Measurements from ENCODE around the gene CLBA1.
"Not testable (repeated sequence)": the region's sequence is repeated elsewhere in the genome, so short reads cannot be mapped to it uniquely, and the experiment has no call there.

The CLBA1 gene

GRCh38 chr14:104947881-104948735 lies 37.5 kb upstream of the CLBA1 start:
- not testable (repeated sequence) for DNase-seq

- DNase-seq = no peak
These were observed 36.9 kb upstream of the CLBA1 start for GRCh38 chr14:104948736-104949031.

GRCh38 chr14:104949406-104949955 lies 36.1 kb upstream of the CLBA1 start:
- not testable (repeated sequence) for DNase-seq

DNA sequence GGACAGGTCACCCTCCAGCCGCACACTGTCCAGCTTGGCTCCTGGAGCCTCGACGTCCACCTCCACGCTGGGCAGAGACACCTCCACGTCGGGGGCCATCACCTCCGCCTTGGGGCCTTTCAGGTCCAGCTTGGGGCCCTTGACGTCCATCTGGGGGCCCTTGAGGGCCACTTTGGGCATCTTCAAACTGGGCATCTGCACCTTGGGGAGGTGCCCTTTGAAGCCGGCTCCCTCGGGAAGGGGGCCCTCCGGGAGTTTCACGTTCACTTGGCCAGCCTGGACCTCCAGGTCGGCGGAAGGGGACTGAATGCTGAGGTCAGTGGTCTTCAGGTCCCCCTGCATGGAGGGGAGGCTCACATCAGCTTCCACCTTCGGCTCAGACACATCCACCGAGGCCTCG lies 35.6 kb upstream of the CLBA1 start:
- no peak for DNase-seq

DNA sequence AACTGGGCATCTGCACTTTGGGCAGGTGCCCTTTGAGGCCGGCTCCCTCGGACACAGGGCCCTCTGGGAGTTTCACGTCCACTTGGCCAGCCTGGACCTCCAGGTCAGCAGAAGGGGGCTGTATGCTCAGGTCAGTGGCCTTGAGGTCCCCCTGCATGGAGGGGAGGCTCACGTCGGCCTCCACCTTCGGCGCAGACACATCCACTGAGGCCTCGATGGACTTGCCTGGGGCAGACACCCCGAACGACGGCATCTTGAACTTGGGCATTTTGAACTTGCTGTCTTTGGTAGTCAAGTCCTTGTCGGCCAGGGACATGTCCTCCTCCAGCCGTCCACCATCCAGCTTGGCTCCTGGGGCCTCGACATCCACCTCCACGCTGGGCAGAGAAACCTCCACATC lies 34.9 kb upstream of the CLBA1 start:
- DNase-seq = not testable (repeated sequence)

DNA sequence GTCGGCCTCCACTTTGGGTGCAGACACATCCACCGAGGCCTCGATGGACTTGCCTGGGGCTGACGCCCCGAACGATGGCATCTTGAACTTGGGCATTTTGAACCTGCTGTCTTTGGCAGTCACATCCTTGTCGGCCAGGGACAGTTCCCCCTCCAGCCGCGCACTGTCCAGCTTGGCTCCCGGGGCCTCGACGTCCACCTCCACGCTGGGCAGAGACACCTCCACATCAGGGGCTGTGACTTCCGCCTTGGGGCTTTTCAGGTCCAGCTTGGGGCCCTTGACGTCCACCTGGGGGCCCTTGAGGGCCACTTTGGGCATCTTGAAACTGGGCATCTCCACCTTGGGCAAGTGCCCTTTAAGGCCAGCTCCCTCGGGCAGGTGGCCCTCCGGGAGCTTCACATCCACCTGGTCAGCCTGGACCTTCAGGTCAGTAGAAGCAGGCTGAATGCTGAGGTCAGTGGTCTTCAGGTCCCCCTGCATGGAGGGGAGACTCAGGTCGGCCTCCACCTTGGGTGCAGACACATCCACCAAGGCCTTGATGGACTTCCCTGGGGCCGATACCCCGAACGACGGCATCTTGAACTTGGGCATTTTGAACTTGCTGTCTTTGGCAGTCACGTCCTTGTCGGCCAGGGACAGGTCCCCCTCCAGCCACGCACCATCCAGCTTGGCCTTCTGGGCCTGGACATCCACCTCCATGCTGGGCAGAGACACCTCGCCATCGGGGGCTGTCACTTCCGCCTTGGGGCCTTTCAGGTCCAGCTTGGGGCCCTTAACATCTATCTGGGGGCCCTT lies 33.5 kb upstream of the CLBA1 start:
- DNase-seq = not testable (repeated sequence)

DNA sequence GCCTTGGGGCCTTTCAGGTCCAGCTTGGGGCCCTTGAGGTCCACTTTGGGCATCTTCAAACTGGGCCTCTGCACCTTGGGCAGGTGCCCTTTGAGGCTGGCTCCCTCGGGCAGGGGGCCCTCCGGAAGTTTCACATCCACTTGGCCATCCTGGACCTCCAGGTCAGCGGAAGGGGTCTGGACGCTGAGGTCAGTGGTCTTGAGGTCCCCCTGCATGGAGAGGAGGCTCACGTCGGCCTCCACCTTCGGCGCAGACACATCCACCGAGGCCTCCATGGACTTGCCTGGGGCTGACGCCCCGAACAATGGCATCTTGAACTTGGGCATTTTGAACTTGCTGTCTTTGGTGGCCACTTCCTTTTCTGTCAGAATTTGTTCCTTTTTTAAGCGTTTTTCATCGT lies 32.5 kb upstream of the CLBA1 start:
- DNase-seq = no peak

GRCh38 chr14:104953896-104954656 lies 31.5 kb upstream of the CLBA1 start:
- DNase-seq = no peak

- no peak for DNase-seq
These were observed 30.7 kb upstream of the CLBA1 start for GRCh38 chr14:104954746-104955395.

- DNase-seq = no peak
These were observed 30.2 kb upstream of the CLBA1 start for GRCh38 chr14:104955396-104955770.

DNA sequence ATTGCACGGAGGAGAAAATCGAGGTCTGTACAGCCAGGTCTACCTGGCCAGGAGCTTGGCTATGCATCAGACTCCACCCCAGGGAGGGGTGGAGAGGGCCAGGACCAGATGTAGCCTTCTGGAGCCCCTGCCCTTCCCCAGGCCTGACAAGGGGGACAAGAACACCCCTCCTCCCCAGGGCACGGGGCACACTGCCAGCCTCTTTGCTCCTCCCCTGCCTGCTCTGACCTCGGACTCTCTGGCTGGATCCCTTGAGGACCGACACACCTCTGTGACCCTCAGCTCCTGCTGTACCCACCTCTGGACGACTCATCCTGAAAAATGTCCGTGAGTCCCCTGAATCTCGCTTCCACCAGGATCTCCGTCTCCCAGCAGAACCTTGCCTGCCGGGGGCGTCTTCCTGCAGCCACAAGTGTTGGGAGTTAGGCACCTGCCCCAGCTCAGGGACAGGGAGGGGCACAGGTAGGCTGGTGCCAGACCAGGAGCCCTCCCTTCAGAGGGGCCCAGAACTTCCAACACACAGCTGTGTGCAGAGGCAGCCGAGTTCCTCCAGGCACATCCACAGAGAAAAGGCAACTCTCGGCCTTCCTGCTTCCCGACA lies 29.2 kb upstream of the CLBA1 start:
- no peak for DNase-seq

DNA sequence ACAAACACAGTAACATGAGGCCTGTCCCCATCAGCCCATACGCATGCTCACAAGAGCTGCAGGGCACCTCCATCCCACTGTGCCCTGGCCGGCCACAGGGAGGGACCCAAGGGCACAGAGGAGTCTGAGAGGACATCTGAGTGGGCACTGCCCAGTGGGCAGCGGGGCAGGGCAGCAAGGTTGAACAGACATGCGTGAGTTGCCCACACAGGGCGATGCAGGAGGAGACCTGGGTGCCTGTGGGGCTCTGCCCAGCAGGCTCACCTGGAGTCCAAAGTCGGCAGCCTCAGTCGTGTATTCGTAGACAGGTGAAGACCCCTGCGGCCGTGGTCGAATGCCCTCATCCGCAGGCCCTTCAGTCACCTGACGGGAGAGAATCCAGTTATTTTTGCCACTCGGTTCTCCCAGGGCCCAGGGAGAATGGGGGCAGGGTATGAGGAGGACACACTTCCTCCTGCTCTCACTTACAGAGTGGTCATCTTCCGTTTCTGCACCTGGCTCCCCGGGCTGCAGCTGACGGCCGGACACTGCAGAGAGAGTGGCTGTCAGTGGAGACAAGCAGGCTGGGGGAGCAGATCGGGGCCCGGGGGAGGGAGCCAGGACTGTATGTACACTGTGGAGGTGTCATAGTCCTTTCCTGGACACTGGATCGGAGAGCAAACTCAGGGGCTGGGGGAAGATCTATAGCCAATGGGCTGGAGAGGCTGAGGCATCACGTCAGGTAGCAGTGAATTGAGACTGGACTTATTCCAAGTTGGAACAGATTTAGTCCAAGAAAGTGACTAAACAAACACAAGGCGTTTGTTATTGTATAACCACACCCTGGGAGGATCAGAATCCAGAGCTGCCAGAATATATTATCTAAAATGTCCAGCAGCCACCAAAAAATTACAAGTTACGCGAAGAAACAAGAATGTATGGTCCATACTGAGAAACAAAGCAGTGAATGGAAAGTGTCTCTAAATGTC lies 28.2 kb upstream of the CLBA1 start:
- DNase-seq = no peak

- DNase-seq = no peak
These were observed 21.0 kb upstream of the CLBA1 start for GRCh38 chr14:104964546-104964945.

DNA sequence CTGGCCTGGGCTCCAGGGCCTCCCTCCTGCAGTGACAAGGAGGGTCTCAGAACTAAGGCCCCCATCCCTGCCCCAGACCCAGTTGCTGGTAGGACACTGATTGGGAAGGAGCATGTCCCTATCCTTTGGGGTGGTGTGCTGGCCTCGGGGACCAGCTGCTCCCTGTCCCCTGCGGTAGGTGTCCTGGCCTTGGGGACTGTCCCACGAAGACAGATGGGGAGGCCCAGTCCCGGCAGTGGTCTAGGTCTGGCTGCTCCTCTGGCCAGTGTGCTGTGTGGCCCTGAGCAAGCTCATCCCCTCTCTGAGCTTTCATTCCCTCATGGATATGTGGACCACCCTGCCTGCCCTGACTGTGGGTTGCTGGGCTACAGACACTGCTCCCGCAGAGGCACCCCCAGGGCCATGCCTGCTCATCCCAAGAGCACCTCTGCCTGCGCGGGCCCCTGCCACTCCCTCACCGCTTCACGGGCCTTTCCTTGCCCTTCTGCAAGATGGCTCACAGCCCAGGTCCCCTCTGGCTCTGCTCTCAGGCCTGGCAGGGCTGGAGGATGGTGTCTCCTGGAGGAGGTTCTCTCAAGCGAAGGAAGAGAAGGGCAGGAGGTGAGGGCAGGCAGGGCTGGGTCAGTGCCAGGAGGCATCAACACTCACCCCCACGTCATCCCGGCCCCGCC lies 19.9 kb upstream of the CLBA1 start:
- DNase-seq = no peak

- no peak for DNase-seq
These were observed 19.2 kb upstream of the CLBA1 start for GRCh38 chr14:104966261-104966865.

DNA sequence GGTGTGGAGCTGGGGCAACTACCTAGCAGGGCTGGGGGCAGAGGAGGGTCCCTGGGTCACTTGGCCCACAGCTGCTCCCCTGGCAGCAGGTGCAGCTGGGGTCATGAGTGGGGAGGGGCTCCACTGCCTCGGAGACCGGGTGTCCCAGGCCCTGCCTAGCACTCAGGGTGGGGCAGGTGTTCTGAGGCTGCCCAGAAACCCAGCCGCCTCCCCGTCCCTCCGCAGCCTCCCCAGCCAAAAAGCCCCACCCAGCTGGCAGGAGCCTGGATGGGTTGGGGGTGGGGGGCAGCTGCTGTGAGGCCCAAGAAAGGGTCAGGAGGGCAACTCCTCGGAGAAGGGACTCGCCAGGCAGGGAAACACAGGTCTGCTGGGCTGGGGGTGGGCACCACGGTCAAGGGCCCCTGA lies 18.6 kb upstream of the CLBA1 start:
- DNase-seq = no peak

DNA sequence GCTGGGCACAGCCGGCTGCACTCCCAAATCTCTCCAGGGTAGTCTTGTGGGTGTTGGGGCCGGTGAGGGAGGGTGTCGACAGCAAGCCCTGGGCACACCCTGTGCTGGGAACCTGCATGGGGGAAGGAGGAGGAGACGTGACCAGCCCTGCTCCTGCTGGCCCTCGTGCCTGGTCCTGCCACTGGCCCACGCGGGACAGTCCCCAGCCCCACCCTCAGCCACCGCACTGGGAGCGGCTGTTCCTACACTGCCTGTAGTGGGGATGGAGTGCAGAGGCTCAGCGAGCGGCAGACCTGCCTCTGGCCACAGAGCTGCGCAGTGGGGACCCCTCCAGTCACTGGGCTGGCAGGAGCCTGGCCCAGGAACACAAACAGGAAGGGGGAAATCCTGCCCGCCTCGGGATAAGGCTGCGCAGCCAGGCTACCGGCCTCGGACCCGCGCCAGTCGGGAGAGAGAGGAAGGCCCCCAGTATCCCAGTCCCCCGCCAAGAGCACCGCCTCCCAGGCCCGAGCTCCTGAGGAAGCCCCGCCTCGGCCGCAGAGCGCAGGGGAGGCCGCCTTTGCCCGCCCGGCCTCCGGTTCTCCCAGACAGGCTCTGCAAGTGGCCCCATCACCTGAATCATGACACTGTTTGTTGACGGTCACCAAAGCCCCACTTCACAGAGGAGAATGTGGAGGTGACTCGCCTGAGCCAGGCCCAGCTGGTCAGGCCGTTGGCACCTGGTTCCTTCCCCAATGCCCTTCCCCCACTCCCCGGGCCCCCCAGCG lies 18.0 kb upstream of the CLBA1 start:
- peak; percentile 3 to 7 for DNase-seq

- no peak for DNase-seq
These were observed 17.4 kb upstream of the CLBA1 start for GRCh38 chr14:104968153-104968527.

Measured in inflammatory macrophage (primary cell).